ENCODE data around the gene COMMD7.

DNA sequence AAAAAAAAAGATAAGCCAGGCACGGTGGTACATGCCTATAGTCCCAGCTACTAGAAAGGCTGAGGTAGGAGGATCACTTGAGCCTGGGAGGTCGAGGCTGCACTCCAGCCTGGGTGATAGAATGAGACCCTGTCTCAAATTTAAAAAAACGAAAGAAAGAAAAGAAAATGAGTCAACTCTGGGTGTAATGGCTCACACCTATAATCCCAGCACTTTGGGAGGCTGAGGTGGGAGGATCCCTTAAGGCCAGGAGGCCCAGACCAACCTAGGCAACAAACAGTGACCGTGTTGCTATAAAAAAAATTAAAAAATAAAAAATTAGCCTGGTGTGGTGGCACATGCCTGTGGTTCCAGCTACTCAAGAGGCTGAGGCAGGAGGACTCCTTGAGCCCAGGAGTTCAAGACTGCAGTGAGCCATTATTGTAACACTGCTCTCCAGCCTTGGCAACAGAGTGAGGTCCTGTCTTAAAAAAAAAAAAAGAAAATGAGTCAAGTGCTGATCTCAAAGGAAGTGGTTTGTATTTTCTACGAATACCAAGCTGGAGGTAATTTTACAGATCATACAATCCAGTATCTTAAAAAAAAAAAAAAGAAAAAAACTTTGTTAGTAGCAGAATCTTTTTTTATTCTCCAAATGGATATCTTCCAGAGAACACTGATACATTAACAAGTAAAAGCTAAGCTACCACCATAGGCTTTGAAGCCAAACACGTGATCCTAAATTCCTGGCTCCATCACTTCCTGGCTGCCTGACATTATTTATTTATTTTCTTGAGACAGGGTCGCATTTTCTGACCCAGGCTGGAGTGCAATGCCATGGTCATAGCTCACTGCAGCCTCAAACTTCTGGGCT is 5.7 kb downstream of the COMMD7 start:
- TF ChIP-seq CTCF (IDR thresholded peaks at IDR 0.05), result no peak
- no peak for TF ChIP-seq POLR2A (IDR thresholded peaks at IDR 0.05)

All from esophagus squamous epithelium (tissue), 4 donors.